HEK293 (cell line): Measurements from ENCODE around the gene DLK2.

Source experiments
- CTCF ChIP-seq: fragments of 450-650 bp; formaldehyde crosslinking; IDR thresholded peaks from 2 replicates; pipeline ENCODE4 v1.5.1; 2016; ENCODE audit warnings: missing biosample characterization, missing genetic modification characterization
- TCF7L2 ChIP-seq: IDR thresholded peaks from 2 replicates; pipeline ENCODE4 v1.6.1; 2011; ENCODE audit warnings: low read depth, mild to moderate bottlenecking, inconsistent platforms, low read length, moderate library complexity, borderline replicate concordance
- YY1 ChIP-seq: fragments of 450-650 bp; formaldehyde crosslinking; IDR thresholded peaks from 2 replicates; pipeline ENCODE4 v1.5.1; 2018; ENCODE audit warnings: missing biosample characterization, missing genetic modification characterization
- ZBTB1 ChIP-seq: fragments of 450-650 bp; formaldehyde crosslinking; IDR thresholded peaks from 2 replicates; pipeline ENCODE4 v1.5.1; 2016; ENCODE audit warnings: missing biosample characterization, missing genetic modification characterization
- ZBTB26 ChIP-seq: fragments of 450-650 bp; formaldehyde crosslinking; optimal IDR thresholded peaks from 2 replicates; pipeline ENCODE3; 2016; ENCODE audit warnings: missing biosample characterization, mild to moderate bottlenecking, missing genetic modification characterization
- ZBTB49 ChIP-seq: fragments of 450-650 bp; formaldehyde crosslinking; IDR thresholded peaks from 2 replicates; pipeline ENCODE4 v1.5.1; 2016; ENCODE audit warnings: missing biosample characterization, missing genetic modification characterization, low read depth
- ZNF112 ChIP-seq: fragments of 450-650 bp; formaldehyde crosslinking; IDR thresholded peaks from 2 replicates; pipeline ENCODE4 v1.5.0; 2017; ENCODE audit warnings: missing biosample characterization, missing genetic modification characterization

- TF ChIP-seq ZBTB1 (tag by site-specific recombination): no peak
- TF ChIP-seq ZNF112 (tag by site-specific recombination): no peak
- TF ChIP-seq CTCF (tag by site-specific recombination): no peak
- TF ChIP-seq TCF7L2: no peak
- TF ChIP-seq ZBTB49 (tag by site-specific recombination): no peak
- no peak for TF ChIP-seq YY1 (tag by site-specific recombination)
- no peak for TF ChIP-seq ZBTB26 (tag by site-specific recombination)
Measured at GRCh38 chr6:43421831-43422230, 33.5 kb downstream of the DLK2 start.
